Measurements from ENCODE around the gene C8A.

C8A gene

DNA sequence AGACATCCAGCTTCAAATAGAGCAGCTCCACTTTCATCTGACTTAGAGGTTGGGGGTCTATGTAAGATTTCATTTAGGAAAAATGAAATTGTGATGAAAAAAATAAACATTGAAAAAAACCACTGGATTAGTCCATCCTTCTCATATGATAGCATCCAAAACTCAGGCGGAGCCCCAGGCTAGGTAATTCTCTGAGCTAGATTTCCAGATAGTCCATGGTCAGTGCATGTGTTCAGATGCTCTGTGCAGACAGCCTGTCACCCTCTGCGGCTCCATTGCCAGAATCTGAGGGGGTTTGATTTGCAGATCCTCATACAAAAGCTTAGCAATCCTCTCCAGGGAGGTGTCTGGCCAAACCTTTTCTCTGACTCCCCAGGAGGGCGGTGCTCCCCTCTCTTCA, 62.0 kb downstream of the C8A start:
- CTCF ChIA-PET, result no interaction called here
- H3K27me3 Mint-ChIP-seq, result peaks cover 10% of the 10 kb centered on the region

DNA sequence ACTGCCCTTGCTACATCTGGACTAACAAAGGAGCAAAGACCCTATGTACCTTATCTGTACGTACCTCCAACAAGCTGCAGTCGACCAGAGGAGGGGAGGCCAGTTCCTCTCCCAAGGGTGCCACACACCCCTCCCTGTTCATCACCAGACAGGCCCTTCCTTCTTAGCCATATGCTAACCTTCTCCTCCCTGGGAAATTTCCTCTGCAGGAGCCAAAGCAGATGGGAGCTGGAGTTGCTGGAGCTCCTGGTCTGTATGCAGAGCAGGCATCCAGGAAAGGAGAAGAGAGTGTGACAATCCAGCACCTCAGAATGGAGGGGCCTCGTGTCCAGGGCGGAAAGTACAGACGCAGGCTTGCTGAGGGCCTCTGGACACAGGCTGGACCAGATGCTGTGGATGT, 62.8 kb downstream of the C8A start:
- no peak for DNase-seq
- H3K27ac Mint-ChIP-seq, result no peak overlapping the region
- CTCF ChIA-PET, result no interaction called here
- no peaks in the 10 kb centered on the region for H3K36me3 Mint-ChIP-seq
- peaks cover 10% of the 10 kb centered on the region for H3K27me3 Mint-ChIP-seq
- no peak overlapping the region for H3K4me3 Mint-ChIP-seq
- H3K4me1 Mint-ChIP-seq, result no peaks in the 10 kb centered on the region
- peaks cover 1% of the 10 kb centered on the region for H3K9me3 Mint-ChIP-seq

More for the DNA sequence above, 62.0 kb downstream of the C8A start:
- H3K4me1 Mint-ChIP-seq, result no peaks in the 10 kb centered on the region
- no peak overlapping the region for H3K4me3 Mint-ChIP-seq
- H3K9me3 Mint-ChIP-seq, result peaks cover 1% of the 10 kb centered on the region
- H3K27ac Mint-ChIP-seq, result no peak overlapping the region
- H3K36me3 Mint-ChIP-seq, result no peaks in the 10 kb centered on the region
- no peak for DNase-seq

DNA sequence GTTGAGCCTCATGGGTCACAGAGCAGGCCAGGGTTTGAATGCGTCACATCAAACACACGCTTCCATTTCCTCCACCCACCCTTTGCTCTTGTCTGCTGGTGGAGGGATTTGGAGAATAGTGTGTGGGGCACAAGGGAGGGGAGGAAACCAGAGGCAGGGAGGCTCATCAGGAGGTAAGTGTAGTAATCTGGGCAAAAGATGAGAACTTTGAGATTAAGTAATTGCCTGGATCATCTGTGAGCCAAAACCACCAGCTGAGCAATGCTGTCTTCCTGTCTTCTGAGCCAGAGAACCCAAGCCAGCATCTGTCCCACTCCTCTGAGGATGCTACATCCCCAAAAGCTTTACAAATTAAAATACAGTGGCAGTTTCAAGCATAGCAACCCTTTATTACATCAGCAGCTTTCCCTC, 66.0 kb downstream of the C8A start:
- Mint-ChIP-seq H3K9me3 (no peaks in the 10 kb centered on the region), H3K27ac (no peak overlapping the region), H3K27me3 (peaks cover 10% of the 10 kb centered on the region), H3K36me3 (no peaks in the 10 kb centered on the region), H3K4me1 (no peaks in the 10 kb centered on the region), H3K4me3 (no peak overlapping the region)
- DNase-seq, result no peak
- CTCF ChIA-PET, result no interaction called here

DNA sequence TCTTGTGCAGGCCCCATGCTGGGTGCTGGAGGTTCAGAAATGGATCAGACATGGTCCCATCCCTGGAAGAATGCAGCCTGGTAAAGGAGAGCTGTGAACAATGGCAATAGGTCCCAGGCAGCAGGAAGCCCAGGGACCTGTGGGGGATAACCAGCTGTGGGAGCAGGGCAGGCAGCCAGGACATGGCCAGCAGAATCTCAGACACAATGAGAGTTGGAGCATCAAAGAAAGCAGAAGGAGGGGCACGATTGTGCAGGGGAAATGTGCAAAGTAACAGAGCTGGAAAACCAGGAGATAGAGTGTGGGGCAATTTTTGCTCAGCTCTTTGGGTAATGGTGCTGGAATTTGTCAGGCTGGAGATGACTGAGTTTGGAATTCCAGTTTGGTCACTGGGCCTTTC, 66.9 kb downstream of the C8A start:
- no peaks in the 10 kb centered on the region for H3K36me3 Mint-ChIP-seq
- H3K4me3 Mint-ChIP-seq, result no peak overlapping the region
- H3K27ac Mint-ChIP-seq, result no peak overlapping the region
- CTCF ChIA-PET, result no interaction called here
- no peaks in the 10 kb centered on the region for H3K9me3 Mint-ChIP-seq
- peaks cover 10% of the 10 kb centered on the region for H3K27me3 Mint-ChIP-seq
- no peaks in the 10 kb centered on the region for H3K4me1 Mint-ChIP-seq
- DNase-seq, result no peak

DNA sequence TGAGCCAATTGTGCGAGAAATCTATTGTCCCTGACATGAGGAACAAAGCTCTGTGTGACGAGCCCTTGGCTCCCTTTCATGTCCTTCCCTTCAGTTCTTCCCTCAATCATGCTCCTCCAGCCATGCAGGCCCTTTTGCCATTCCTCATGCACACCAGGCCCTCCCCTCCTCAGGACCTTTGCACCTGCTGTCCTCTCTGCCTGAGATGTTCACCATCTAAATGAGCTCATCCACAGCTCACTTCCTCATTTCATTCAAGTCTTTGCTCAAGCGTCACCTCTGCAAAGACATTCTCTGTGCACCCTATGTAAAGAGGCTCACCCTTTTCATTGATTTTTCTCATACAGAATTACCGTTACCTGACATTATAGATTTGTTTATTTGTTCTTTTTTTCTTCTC, 67.5 kb downstream of the C8A start:
- Mint-ChIP-seq H3K27me3 (peaks cover 10% of the 10 kb centered on the region), H3K9me3 (no peaks in the 10 kb centered on the region), H3K4me3 (no peak overlapping the region), H3K4me1 (no peaks in the 10 kb centered on the region), H3K36me3 (no peaks in the 10 kb centered on the region), H3K27ac (no peak overlapping the region)
- no peak for DNase-seq
- CTCF ChIA-PET, result no interaction called here

DNA sequence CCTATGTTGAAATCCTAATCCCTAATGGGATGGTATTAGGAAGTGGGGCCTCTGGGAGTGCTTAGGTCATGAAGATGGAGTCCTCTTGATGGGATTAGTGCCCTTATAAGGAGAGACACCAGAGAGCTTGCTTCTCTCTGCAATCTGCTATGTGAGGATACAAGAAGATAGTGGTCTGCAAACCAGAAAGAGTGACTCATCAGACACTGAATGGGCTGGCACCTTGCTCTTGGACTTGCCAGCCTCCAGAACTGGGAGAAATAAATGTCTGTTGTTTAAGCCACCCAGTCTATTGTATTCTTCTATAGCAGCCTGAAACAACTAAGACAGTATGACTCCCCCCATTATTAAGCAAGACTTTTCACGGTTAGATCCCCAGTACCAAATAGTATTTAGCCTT, 67.9 kb downstream of the C8A start:
- H3K36me3 Mint-ChIP-seq, result no peaks in the 10 kb centered on the region
- no peak overlapping the region for H3K4me3 Mint-ChIP-seq
- peaks cover 6% of the 10 kb centered on the region for H3K27me3 Mint-ChIP-seq
- no peak overlapping the region for H3K27ac Mint-ChIP-seq
- H3K4me1 Mint-ChIP-seq, result no peaks in the 10 kb centered on the region
- CTCF ChIA-PET, result no interaction called here
- DNase-seq, result no peak
- no peaks in the 10 kb centered on the region for H3K9me3 Mint-ChIP-seq

DNA sequence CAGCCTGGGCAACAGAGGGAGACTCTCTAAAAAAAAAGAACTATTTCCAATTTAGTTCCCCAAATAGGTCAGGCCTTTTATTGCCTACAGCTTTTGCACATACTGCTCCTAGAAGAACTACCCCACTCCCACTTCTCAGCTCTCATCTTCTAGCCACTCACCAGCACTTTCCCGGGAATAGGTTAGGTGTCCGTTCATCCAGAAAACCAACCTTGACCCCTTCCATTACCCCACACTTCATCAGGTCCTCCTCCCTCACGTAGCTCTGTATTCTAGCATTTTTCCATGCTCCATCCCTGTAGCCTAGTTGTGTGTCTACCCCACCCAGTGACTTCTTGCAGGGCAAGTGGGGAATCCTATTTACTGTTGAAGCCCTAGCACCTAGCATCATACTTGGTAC, 68.6 kb downstream of the C8A start:
- CTCF ChIA-PET, result no interaction called here
- no peak overlapping the region for H3K27ac Mint-ChIP-seq
- peaks cover 6% of the 10 kb centered on the region for H3K27me3 Mint-ChIP-seq
- H3K9me3 Mint-ChIP-seq, result no peaks in the 10 kb centered on the region
- no peaks in the 10 kb centered on the region for H3K36me3 Mint-ChIP-seq
- no peaks in the 10 kb centered on the region for H3K4me1 Mint-ChIP-seq
- no peak for DNase-seq
- H3K4me3 Mint-ChIP-seq, result no peak overlapping the region

DNA sequence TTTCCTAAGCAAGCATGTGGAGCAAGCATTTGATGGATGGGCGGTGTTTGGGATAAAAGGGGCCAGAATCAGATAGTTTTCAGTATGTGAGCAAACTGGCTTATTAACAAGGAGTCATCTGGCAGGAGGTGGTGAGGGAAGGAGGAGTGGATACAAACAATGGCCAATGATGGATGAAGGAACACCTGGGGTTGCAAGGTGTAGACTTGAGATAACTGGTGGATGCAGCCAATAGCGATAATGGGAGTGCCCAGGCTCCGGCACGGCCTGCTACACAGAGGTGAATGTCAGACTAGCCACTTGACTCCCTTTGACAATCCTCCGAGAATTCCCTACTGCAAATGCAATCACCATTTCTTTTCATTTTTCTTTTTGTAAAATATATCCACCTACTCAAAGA, 69.5 kb downstream of the C8A start:
- no peaks in the 10 kb centered on the region for H3K36me3 Mint-ChIP-seq
- CTCF ChIA-PET, result no interaction called here

DNA sequence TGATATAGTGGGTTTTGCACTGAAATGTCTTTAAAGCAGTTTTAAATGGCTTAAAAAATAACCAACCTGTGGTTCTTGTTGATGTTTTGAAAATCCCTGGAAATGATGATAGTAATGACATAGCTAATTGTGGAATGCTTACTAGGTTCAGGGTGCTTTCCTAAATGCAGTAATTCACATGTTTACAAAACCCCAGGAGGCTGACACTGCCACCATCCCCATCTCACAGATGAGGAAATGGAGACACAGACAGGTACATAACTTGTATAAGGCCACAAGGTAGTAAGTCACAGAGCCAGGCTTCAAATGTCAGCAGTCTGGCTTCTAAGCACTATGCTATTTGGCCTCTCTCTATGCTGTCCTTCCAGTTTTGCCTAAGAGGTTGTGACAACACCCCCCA, 70.6 kb downstream of the C8A start:
- H3K27ac Mint-ChIP-seq, result no peak overlapping the region
- H3K9me3 Mint-ChIP-seq, result no peaks in the 10 kb centered on the region
- no peak for DNase-seq
- H3K27me3 Mint-ChIP-seq, result peaks cover 6% of the 10 kb centered on the region
- H3K36me3 Mint-ChIP-seq, result no peaks in the 10 kb centered on the region
- H3K4me1 Mint-ChIP-seq, result no peaks in the 10 kb centered on the region
- CTCF ChIA-PET, result no interaction called here
- H3K4me3 Mint-ChIP-seq, result no peak overlapping the region

More for the DNA sequence above, 69.5 kb downstream of the C8A start:
- Mint-ChIP-seq H3K27me3 (peaks cover 6% of the 10 kb centered on the region), H3K4me3 (no peak overlapping the region), H3K4me1 (no peaks in the 10 kb centered on the region), H3K27ac (no peak overlapping the region), H3K9me3 (no peaks in the 10 kb centered on the region)
- no peak for DNase-seq

DNA sequence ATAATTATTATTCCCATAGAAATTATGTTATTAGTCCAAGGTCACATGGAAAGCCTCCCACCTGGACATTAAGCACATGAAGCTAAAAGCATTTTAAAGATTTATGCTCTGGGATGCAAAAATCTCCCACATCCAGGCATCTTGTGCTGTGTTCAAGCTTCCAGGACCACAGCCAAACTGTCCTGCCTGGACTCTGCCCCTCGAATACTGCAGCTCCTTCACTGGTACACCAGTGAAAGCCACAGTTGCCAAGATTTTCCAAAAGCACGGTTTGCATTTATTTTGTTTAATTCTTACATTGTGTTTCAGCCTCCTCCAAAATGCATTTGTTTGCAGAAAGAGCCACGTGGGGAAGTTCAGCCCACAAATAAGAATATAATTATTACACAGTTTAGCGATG, 72.6 kb downstream of the C8A start:
- DNase-seq, result no peak
- H3K36me3 Mint-ChIP-seq, result no peaks in the 10 kb centered on the region
- H3K4me1 Mint-ChIP-seq, result no peaks in the 10 kb centered on the region
- CTCF ChIA-PET, result no interaction called here
- no peak overlapping the region for H3K27ac Mint-ChIP-seq
- H3K9me3 Mint-ChIP-seq, result no peaks in the 10 kb centered on the region
- no peaks in the 10 kb centered on the region for H3K27me3 Mint-ChIP-seq
- H3K4me3 Mint-ChIP-seq, result no peak overlapping the region

DNA sequence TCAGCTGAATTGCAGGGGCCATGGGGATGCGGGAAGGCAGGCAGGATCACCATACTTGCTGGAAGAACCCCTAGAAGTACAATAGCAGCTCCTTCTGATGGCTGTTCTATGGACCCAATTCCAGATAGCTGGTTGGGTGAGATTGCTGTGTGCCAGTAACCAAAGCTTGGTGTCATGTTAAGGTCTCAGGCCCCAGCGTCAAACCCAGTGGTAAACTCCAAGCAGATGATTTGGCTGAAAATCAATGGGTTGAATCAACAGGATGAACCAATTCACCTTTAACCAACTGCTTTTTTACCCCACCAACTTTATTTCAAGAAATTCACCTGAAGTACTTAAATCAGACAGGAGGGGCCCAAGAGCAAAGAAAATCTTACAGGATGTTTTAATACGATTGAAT, 73.4 kb downstream of the C8A start:
- Mint-ChIP-seq H3K27me3 (no peaks in the 10 kb centered on the region), H3K4me3 (no peak overlapping the region), H3K4me1 (no peaks in the 10 kb centered on the region), H3K36me3 (no peaks in the 10 kb centered on the region), H3K9me3 (no peaks in the 10 kb centered on the region), H3K27ac (no peak overlapping the region)
- no peak for DNase-seq
- CTCF ChIA-PET, result no interaction called here

DNA sequence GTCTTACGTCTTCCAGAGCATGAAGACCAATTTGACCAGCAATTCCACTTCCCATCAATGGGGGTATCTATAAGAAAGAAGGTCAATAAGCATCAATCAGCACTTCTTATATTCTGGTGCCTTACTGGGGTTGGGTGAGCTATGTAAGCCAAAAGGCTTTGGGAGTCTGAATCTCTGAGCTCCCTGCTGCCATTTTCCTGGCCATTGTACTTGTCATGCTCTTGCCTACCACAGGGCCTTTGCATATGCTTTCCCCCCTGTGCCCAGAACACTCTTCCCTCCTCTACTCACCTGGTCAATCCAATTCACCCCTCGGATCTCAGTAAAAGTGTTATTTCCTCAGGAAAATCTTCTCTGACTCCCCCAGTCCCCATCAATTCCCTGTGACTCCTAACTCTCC, 74.9 kb downstream of the C8A start:
- DNase-seq, result no peak
- Mint-ChIP-seq H3K36me3 (no peaks in the 10 kb centered on the region), H3K27me3 (no peaks in the 10 kb centered on the region), H3K4me3 (no peak overlapping the region), H3K9me3 (no peaks in the 10 kb centered on the region), H3K27ac (no peak overlapping the region), H3K4me1 (no peaks in the 10 kb centered on the region)
- CTCF ChIA-PET, result no interaction called here

DNA sequence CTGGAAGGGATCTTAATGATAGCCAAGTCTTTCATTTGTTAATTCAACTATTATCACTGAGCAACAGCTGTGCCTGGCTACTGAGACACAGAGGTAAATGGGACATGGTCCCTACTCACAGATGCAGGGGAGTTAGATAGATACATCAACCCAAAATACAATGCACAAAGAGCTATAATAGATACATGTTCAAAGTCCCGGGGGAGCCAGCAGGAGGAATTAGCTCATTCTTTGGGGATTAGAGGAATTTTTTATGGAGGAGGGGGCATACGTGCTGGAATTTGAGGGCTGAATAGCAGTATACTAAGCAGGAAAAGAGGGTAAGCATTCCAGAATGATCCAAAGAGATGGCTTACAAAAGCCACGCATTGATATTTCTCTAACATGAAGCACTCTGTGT, 76.6 kb downstream of the C8A start:
- H3K4me3 Mint-ChIP-seq, result no peak overlapping the region
- CTCF ChIA-PET, result no interaction called here

DNA sequence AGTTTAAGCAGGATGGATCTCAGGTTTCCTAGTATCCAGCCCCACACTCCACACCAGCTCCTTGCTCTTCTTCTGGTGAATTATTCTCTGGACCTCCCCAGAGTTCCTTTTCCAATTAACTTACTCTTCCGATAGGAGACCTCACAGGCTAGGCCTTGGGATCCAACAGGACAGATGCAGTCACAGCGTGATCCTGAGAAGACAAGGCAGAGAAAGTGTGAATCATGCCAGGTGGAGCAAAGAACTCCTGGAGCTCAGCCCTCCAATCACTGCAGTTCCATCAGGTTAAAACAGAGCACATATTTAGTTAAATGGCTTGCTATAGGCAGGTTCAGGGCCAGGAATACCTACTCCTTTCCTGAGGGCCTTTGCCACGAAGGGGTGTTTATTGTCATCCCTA, 77.1 kb downstream of the C8A start:
- Mint-ChIP-seq H3K27me3 (no peaks in the 10 kb centered on the region), H3K4me1 (no peaks in the 10 kb centered on the region), H3K27ac (no peak overlapping the region), H3K4me3 (no peak overlapping the region), H3K36me3 (no peaks in the 10 kb centered on the region), H3K9me3 (no peaks in the 10 kb centered on the region)
- CTCF ChIA-PET, result no interaction called here
- DNase-seq, result no peak

More for the DNA sequence above, 76.6 kb downstream of the C8A start:
- Mint-ChIP-seq H3K4me1 (no peaks in the 10 kb centered on the region), H3K36me3 (no peaks in the 10 kb centered on the region), H3K9me3 (no peaks in the 10 kb centered on the region), H3K27ac (no peak overlapping the region), H3K27me3 (no peaks in the 10 kb centered on the region)
- DNase-seq, result no peak

DNA sequence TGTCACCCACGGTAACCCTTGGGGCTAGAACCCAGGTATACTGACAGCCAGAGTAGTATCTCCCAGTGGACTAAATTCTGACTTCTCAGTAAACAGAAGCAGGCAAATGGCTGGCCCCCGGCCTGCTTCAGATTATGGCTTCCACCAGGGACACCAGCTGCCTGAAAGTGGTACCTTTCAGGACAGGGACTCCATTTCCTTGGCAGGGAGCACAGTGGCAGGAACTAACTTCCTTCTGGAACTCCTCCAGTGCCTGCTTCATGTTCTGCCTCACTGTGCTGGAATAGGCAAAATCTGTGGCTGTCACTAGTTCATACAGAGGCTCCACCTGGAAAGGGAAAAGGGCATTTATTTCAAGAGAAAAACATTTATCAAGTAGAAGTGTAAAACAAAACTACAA, 78.6 kb downstream of the C8A start:
- no peak for DNase-seq
- Mint-ChIP-seq H3K4me3 (no peak overlapping the region), H3K9me3 (no peaks in the 10 kb centered on the region), H3K27ac (no peak overlapping the region), H3K36me3 (no peaks in the 10 kb centered on the region), H3K4me1 (no peaks in the 10 kb centered on the region), H3K27me3 (no peaks in the 10 kb centered on the region)
- CTCF ChIA-PET, result no interaction called here

DNA sequence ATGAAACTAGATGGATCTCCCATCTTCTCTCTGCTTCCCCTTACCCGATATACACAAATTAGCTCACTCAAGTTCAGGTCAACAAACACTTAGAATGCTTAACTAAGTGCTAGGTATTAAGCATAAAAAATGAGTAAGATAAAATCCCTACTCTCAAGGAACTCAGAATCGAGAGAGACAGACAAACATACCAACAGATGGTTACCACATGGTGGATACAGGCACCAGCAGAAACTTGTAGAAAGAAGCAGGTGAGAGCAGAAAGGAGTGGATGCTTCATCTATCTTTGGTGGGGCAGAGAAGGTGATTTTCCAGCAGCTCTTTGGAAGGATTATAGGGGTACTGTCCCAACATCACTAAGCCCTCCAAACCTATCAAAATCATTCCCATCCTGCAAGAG, 79.0 kb downstream of the C8A start:
- Mint-ChIP-seq H3K27me3 (no peaks in the 10 kb centered on the region), H3K9me3 (no peaks in the 10 kb centered on the region), H3K27ac (no peak overlapping the region), H3K4me3 (no peak overlapping the region), H3K4me1 (no peaks in the 10 kb centered on the region), H3K36me3 (no peaks in the 10 kb centered on the region)
- no peak for DNase-seq
- CTCF ChIA-PET, result no interaction called here

Measured in activated naive CD4-positive, alpha-beta T cell treated with anti-CD3 and anti-CD28 coated beads, Interleukin-2, amount 10 ng/mL, durations not matched to agents 7 days and 5 days (primary cell).